Smooth muscle cell (in vitro differentiated cells): Measurements from ENCODE around the gene MCTP1. TPM values are rescaled to one million over a fixed set of nuclear protein-coding genes. Genes with fewer than 3 reads are reported as not detected.
A peak's percentile ranks its signal among the peaks of the same experiment; 100 is the strongest.

Experiments
- DNase-seq: peaks from one replicate; lab custom pipeline; 2025; ENCODE audit not compliant: unreplicated experiment; lab: John Stamatoyannopoulos, UW
- H2AFZ ChIP-seq: fragments of 200-600 bp; sonication (generic); 2 replicates; pipeline ENCODE4 v1.6.0; 2016; ENCODE audit warnings: antibody characterized with exemption, low read depth, mild to moderate bottlenecking
- H3F3A ChIP-seq: fragments of 200-600 bp; sonication (generic); 2 replicates; pipeline ENCODE4 v1.6.0; 2017; ENCODE audit warnings: antibody characterized with exemption, low read depth
- H3K27ac ChIP-seq: fragments of 200-600 bp; sonication (generic); 2 replicates; pipeline ENCODE4 v1.5.1; 2016; ENCODE audit warnings: low read depth, mild to moderate bottlenecking
- H3K27me3 ChIP-seq: fragments of 200-600 bp; sonication (generic); 2 replicates; pipeline ENCODE4 v1.6.1; 2016; ENCODE audit warnings: low read depth, mild to moderate bottlenecking
- H3K36me3 ChIP-seq: fragments of 200-600 bp; sonication (generic); 2 replicates; pipeline ENCODE4 v1.5.1; 2016; ENCODE audit warnings: low read depth
- H3K4me1 ChIP-seq: fragments of 200-600 bp; sonication (generic); 2 replicates; pipeline ENCODE4 v1.5.1; 2016; ENCODE audit warnings: low read depth
- H3K4me2 ChIP-seq: fragments of 200-600 bp; sonication (generic); 2 replicates; pipeline ENCODE4 v1.6.0; 2016; ENCODE audit warnings: mild to moderate bottlenecking
- H3K4me3 ChIP-seq: fragments of 200-600 bp; sonication (generic); 2 replicates; pipeline ENCODE4 v1.5.1; 2016; ENCODE audit warnings: mild to moderate bottlenecking
- H3K79me2 ChIP-seq: fragments of 200-600 bp; sonication (generic); 2 replicates; pipeline ENCODE4 v1.6.0; 2016; ENCODE audit warnings: low read depth, mild to moderate bottlenecking
- H3K9ac ChIP-seq: fragments of 200-600 bp; sonication (generic); 2 replicates; pipeline ENCODE4 v1.6.0; 2016; ENCODE audit warnings: low read depth
- H3K9me3 ChIP-seq: fragments of 200-600 bp; sonication (generic); replicated peaks from 2 replicates; pipeline ENCODE4 v1.5.1; 2016; ENCODE audit warnings: low read depth
- H4K20me1 ChIP-seq: fragments of 200-600 bp; sonication (generic); 2 replicates; pipeline ENCODE4 v1.6.0; 2016; ENCODE audit warnings: low read depth
- WGBS: methylation state at CpG from one replicate; pipeline ENCODE4 v1.1.7; 2016; ENCODE audit warnings: low lambda C conversion rate; 5-methylcytosine and 5-hydroxymethylcytosine counted together
- polyA plus RNA-seq: library from polyadenylated mRNA; unstranded; fragments of >200 nt; fragmentation: Nextera tagmentation; extraction: Ambion mirVana; gene quantifications from 2 replicates; pipeline ENCODE4 v1.2.1, GENCODE V29; 2016
- total RNA-seq: library from RNA; depleted of rRNA; stranded (reverse); fragments of >200 nt; gene quantifications from 2 replicates; pipeline ENCODE4 v1.2.3, GENCODE V29; 2014
- TF ChIP-seq, protein P1 (sequence below): fragments of 200-600 bp; sonication (generic); IDR thresholded peaks from 2 replicates; pipeline ENCODE4 v1.5.1; 2017; ENCODE audit warnings: borderline replicate concordance, mild to moderate bottlenecking, antibody characterized with exemption; ENCODE audit not compliant: insufficient read depth, poor library complexity, severe bottlenecking

The MCTP1 gene
- total and polyA plus RNA-seq, 2 experiments from 2014 or later: 1.1 to 4.8 TPM

DNA sequence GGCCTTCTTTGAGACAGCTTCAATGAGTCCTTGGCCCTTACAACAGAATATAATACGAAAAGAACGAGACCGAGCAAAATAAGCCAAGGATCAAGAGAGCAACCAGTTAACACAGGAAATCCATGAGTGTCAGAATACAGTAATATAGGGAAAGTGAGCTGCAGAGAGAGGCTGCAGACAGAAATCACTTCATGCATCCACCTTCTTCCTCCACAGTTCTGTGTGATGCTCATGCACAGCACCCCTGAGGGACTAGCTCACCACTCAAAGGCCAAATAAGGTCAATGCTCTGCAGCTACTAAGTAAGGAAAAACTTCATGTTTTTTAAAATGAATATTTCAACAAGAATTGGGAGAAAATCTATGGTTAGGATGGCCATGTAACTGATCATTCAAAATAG, 257.1 kb downstream of the MCTP1 start:
- H3F3A ChIP-seq: no peaks in the 10 kb centered on the region
- TF ChIP-seq, protein P1, sequence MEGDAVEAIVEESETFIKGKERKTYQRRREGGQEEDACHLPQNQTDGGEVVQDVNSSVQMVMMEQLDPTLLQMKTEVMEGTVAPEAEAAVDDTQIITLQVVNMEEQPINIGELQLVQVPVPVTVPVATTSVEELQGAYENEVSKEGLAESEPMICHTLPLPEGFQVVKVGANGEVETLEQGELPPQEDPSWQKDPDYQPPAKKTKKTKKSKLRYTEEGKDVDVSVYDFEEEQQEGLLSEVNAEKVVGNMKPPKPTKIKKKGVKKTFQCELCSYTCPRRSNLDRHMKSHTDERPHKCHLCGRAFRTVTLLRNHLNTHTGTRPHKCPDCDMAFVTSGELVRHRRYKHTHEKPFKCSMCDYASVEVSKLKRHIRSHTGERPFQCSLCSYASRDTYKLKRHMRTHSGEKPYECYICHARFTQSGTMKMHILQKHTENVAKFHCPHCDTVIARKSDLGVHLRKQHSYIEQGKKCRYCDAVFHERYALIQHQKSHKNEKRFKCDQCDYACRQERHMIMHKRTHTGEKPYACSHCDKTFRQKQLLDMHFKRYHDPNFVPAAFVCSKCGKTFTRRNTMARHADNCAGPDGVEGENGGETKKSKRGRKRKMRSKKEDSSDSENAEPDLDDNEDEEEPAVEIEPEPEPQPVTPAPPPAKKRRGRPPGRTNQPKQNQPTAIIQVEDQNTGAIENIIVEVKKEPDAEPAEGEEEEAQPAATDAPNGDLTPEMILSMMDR: no peak
- H3K9me3 ChIP-seq: no peaks in the 10 kb centered on the region
- H3K9ac ChIP-seq: no peak overlapping the region
- H3K79me2 ChIP-seq: no peaks in the 10 kb centered on the region
- H3K4me3 ChIP-seq: no peak overlapping the region
- DNase-seq: no peak
- H2AFZ ChIP-seq: peak overlapping the region; percentile 52
- no peaks in the 10 kb centered on the region for H4K20me1 ChIP-seq
- WGBS: 63% methylated on average over 3 of the region's 3 CpGs
- peak overlapping the region; percentile 22 for H3K27ac ChIP-seq
- H3K4me1 ChIP-seq: no peaks in the 10 kb centered on the region
- H3K36me3 ChIP-seq: no peaks in the 10 kb centered on the region
- no peak overlapping the region for H3K4me2 ChIP-seq
- H3K27me3 ChIP-seq: no peaks in the 10 kb centered on the region

DNA sequence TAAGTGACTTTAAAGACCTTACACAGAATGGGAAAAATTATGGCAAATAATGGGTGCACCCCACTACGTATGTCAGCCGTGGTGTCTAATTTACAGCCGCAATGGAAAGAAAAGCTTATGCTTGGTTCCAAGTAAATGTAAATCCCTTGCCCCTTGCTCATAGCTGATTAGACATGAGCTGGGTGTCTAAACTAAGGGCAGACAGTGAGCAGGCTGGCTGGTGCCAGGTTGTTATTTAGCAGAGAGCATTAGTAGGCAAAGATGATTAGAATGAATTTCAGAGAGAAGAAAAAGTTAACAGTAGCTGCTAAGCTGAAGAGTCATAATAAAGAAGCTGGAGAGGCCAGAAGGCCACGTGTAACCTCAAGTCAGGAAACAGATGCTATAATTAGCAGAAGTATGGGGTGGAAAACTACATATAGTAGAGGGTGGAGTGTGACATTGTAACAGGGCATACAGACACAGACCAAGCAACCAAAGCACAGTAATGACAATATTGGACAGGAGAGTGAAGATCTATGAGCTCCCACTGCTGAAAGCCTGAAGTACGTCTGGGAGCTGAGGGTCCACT, 257.7 kb downstream of the MCTP1 start:
- peak overlapping the region; percentile 52 for H2AFZ ChIP-seq

DNA sequence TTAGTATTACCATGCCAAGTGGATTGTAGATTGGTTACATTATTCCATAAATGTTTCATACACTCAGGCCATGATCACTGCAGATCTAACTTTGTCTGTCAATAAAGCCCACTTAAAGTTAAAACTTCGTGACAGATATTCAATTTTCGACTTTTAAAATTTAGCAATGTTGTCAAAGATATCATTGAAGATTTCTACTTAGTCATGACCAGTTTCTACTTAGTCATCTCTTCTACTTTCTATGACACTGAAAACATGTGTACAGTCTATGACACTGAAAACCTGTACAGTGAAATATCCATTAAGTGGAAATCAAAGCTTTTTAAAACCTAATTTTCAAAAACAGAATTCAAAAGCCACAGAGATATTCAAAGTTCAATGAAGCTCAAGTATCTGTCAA, 258.2 kb downstream of the MCTP1 start:
- no peak overlapping the region for H3K4me3 ChIP-seq
- H3K36me3 ChIP-seq: no peaks in the 10 kb centered on the region
- 92% methylated on average over 2 of the region's 2 CpGs for WGBS
- peak overlapping the region; percentile 22 for H3K27ac ChIP-seq
- H3F3A ChIP-seq: no peaks in the 10 kb centered on the region
- no peak overlapping the region for H3K9ac ChIP-seq
- no peaks in the 10 kb centered on the region for H3K79me2 ChIP-seq
- DNase-seq: no peak
- no peaks in the 10 kb centered on the region for H3K4me1 ChIP-seq
- TF ChIP-seq, protein P1: no peak
- no peaks in the 10 kb centered on the region for H3K9me3 ChIP-seq
- no peak overlapping the region for H3K4me2 ChIP-seq
- H2AFZ ChIP-seq: no peak overlapping the region
- H4K20me1 ChIP-seq: no peaks in the 10 kb centered on the region
- no peaks in the 10 kb centered on the region for H3K27me3 ChIP-seq

More for the DNA sequence above, 257.7 kb downstream of the MCTP1 start:
- H3K4me2 ChIP-seq: no peak overlapping the region
- H3K27ac ChIP-seq: peak overlapping the region; percentile 22
- H3K9me3 ChIP-seq: no peaks in the 10 kb centered on the region
- TF ChIP-seq, protein P1: no peak
- no peaks in the 10 kb centered on the region for H3F3A ChIP-seq
- H3K4me3 ChIP-seq: no peak overlapping the region
- no peak for DNase-seq
- no peaks in the 10 kb centered on the region for H4K20me1 ChIP-seq
- H3K4me1 ChIP-seq: no peaks in the 10 kb centered on the region
- no peak overlapping the region for H3K9ac ChIP-seq
- no peaks in the 10 kb centered on the region for H3K27me3 ChIP-seq
- WGBS: 58% methylated on average over 5 of the region's 5 CpGs
- no peaks in the 10 kb centered on the region for H3K36me3 ChIP-seq
- no peaks in the 10 kb centered on the region for H3K79me2 ChIP-seq

DNA sequence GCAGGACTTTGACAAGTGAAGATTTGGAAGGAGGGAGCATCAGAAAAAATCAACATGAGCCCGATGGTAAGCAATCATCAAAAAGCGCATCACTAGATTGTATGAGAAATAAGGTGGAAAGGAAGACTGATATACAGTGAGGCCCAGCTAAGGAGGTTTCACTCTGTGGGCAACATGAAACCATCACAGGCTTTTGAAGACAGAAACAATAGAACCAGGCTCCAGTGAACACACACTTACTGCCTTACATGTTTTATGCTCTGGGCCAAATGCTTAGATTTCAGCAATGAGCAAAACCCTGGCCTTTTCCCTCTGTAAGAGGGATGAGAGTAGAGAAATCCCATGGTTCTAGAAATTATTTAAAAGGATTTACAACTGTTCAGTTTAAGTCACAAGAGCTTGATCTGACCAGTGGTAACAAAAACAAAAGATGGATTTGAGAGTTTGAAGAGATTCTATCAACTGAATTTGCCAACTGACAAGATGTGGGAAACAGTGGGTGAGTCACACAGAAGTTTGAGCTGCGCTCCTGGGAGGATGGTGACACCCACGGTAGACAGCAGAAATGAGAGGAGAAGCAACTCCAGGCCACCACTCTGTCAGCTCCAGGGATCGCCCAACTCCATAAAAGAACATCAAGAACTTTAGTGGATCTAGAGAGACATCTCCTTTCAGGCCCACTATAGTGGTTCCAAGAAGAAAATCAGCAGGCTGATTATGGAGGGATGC, 261.8 kb downstream of the MCTP1 start:
- no peaks in the 10 kb centered on the region for H3K27me3 ChIP-seq
- 69% methylated on average over 5 of the region's 5 CpGs for WGBS
- H3K9me3 ChIP-seq: no peaks in the 10 kb centered on the region
- H3F3A ChIP-seq: no peaks in the 10 kb centered on the region
- H3K4me3 ChIP-seq: no peak overlapping the region
- no peak overlapping the region for H3K9ac ChIP-seq
- no peak overlapping the region for H2AFZ ChIP-seq
- no peaks in the 10 kb centered on the region for H3K4me1 ChIP-seq
- no peaks in the 10 kb centered on the region for H3K36me3 ChIP-seq
- DNase-seq: no peak
- no peak overlapping the region for H3K27ac ChIP-seq
- no peaks in the 10 kb centered on the region for H3K79me2 ChIP-seq
- TF ChIP-seq, protein P1: no peak
- no peak overlapping the region for H3K4me2 ChIP-seq
- H4K20me1 ChIP-seq: no peaks in the 10 kb centered on the region
